Measurements from ENCODE around the gene RDX. TPM values are rescaled to one million over a fixed set of nuclear protein-coding genes. Genes with fewer than 3 reads are reported as not detected.
"Not testable (repeated sequence)": the region's sequence is repeated elsewhere in the genome, so short reads cannot be mapped to it uniquely, and the experiment has no call there.

The RDX gene
- total RNA-seq, 1 donor from 2014 or later = 128 TPM

DNA sequence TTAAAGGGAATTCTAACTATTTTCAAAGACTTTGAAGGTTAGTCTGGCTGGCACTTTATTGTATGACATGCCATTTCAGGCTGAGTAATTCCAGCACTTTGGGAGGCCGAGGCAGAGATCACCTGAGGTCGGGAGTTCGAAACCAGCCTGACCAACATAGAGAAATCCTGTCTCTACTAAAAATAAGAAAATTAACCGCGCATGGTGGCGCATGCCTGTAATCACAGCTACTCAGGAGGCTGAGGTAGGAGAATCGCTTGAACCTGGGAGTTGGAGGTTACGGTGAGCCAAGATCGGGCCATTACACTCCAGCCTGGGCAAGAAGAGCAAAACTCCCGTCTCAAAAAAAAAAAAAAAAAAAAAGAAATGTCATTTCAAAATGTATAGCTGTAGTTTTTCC is 95.6 kb downstream of the RDX start:
- peak; percentile 22 for DNase-seq (ENCODE audit: low spot score)

DNA sequence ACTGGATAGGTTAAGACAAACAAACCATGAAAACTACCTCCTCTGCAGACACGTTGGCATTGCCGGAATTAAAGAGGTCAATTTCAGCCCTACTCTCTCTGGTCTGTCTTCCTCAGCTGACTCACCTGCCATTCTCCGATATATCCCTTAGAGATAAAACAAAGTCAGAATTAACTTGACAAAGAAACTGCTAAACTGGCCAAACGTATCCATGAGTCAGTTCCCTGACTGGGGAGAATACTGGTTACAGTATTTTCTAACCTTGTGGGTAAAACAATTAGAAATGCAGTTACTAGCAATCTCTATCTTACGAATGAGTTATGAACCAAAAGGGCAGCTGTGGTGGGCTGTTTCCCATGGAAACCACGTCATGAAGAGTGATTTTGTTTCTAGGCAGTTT is 96.2 kb downstream of the RDX start:
- no peak for DNase-seq (ENCODE audit: low spot score)

DNA sequence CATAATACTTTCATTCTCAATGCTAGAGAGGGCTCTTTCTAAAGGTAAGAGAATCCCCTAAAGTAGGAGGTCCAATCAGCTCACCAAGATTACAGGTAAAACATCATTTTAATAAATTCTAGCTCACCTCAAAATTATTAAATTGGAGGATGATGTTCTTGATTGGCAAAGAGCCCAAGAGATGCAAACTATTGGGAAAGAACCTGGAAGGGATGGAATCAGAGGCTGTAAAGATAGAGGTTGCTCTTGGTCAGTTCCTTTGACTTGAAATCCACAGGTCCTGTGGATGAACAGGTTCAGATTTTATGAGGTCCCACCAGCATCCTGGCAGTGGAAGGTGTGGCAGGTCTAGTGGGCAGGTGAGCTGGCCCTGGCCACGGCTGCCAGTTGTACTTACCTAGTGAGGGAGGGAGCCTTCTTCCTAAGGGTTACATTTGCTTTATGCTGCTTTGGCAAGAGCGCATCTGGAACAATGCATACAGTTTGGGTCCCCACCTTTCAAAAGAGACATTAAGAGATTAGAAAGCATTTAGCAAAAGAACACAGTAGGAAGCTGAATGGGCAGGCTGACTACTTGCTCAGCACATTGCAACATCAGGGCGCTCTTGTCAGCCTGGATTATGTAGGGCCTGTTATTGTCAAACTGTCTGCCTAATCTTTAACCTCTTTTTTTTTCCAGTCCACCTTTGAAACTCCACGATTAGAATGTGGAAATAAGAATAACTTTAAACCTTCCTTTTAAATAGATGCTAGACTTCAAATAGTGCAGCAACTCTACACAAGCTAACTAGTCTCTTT is 97.0 kb downstream of the RDX start:
- peak; percentile 24 for DNase-seq (ENCODE audit: low spot score)

DNA sequence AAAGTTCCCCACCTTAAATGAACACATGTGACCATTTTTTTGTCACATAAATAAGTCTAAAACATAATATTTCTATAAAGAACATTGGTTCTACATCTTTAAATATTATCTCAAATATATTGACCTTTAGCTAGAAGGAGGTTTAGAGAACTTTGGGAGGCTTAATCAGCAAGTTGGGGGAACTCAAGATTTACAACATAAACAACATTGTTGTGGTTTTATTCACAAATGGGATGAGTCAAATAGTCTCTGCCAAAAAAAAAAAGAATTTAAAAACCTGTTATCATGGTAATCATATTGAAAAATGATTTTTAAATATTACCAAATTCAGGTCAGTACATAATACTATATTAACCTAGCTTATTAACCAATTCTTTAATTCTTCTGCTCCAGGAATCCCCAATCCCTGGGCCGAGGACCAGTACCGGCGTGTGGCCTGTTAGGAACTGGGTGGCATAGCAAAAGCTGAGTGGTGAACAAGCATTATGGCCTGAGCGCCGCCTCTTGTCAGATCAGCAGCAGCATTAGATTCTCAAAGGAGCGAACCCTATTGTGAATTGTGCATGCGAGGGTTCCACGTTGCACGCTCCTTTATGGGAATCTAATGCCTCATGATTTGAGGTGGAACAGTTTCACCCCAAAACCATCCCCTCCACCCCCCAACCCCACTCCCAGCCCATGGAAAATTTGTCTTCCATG is 98.2 kb downstream of the RDX start:
- peak; percentile 67 for DNase-seq (ENCODE audit: low spot score)

DNA sequence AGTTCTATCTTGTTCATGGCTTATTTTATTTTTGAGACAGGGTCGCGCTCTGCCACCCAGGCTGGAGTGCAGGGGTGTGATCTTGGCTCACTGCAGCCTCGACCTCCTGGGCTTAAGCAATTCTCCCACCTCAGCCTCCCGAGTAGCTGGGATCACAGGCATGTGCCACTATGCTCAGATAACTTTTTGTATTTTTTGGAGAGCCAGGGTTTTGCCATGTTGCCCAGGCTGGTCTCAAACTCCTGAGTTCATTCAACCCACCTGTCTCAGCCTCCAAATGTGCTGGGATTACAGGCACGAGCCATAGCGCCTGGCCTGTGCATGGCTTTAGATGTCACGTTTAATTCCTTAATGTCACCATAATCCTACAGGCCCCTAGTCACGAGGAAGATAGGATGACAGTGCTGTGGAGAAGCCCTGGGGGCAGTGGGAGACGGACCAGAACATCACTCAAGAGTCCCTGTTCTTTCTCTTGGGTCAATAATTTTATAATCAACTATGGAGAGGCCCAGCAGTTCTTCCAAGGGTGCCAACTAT is 99.5 kb downstream of the RDX start:
- DNase-seq (ENCODE audit: low spot score) = peak; percentile 53

DNA sequence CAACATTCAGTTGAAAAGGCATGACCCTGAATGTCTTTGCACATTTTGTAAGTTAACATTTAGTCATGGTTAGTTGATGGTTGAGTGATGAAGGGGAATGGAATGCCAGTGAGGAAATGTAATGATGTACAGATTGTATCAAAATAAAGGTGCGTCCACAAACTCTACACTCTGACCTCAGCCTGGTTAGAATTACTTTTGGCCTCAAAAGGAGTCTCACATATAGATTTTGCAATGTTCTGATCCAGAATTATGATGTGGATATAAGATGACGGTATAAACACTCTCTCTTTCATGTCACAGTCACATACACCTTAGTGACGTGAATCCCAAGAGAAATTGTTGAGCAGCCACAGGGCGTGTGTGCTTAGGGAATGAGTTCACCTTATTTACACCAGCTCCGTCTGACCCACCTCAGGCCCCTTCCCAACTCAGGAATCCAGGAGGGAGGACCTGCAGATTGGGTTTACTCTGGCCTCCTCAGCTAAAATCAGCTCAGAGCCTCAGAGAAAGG is 100.1 kb downstream of the RDX start:
- peak; percentile 8 for DNase-seq (ENCODE audit: low spot score)

DNA sequence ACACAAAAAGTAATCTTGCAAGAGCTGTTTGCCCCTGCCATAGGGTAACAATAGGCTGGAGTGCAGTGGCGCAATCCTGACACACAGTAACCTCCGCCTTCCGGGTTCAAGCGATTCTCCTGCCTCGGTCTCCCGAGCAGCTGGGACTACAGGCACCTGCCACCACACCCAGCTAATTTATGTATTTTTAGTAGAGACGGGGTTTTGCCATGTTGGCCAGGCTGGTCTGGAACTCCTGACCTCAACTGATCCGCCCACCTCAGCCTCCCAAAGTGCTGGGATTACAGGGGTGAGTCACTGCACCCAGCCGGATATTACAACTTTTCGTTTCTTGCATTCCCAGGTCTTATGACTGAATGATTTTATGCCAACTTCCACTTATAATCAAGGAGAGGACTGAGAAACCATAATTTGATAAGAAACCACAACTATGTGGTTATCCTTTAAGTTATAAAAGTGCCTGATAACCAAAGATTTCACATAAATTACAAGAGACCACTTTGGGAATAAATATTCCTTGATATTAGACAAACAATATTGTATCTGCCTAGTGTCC is 102.1 kb downstream of the RDX start:
- DNase-seq (ENCODE audit: low spot score) = peak; percentile 16

DNA sequence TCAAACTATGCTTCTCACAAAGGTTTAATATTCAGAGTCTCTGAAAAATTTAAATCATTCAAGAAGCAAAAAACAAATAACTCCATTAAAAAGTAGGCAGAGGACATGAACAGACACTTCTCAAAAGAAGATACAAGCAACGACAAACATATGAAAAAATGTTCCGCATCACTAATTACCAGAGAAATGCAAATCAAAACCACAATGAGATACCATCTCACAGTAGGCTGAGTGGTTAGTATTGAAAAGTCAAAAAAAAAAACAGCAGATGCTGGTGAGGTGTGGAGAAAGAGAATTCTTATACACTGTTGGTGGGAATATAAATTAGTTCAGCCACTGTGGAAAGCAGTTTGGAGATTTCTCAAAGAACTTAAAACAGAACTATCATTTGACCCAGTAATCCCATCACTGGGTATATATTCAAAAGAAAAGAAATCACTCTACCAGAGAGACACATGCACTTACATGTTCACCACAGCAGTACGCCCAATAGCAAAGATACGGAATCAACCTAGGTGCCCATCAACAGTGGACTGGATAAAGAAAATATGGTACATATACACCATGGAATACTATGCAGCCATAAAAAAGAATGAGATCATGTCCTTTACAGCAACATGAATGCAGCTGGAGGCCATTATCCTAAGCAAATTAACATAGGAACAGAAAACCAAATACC is 103.7 kb downstream of the RDX start:
- DNase-seq (ENCODE audit: low spot score) = not testable (repeated sequence)

DNA sequence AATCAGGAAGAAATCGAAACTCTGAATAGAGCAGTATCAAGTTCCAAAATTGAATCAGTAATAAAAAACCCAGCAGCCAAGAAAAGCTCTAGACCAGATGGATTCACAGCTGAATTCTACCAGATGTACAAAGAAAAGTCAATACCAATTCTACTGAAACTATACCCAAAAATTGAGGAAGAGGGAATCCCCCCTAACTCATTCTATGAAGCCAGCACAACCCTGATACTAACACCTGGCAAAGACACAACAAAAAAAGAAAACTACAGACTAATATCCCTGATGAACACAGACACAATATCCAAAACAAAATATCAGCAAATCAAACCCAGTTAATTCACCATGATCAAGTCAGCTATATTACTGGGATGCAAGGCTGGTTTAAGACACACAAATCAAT is 105.5 kb downstream of the RDX start:
- no peak for DNase-seq (ENCODE audit: low spot score)

DNA sequence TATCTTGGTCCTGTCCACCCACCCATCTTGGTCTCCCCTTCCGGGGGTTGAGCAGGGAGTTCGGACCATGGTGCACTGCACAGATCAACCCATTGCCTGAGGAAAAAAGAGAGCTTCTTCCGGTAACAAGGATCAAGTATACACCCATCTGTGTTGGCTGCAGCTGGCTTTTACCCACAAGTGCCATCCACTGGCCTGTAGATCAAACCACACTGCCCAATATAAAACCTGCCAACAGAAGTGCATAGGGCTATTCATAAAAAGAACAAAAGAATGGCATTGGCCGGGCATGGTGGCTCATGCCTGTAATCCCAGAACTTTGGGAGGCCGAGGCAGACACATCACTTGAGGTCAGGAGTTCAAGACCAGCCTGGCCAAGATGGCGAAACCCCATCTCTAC is 108.7 kb downstream of the RDX start:
- no peak for DNase-seq (ENCODE audit: low spot score)

DNA sequence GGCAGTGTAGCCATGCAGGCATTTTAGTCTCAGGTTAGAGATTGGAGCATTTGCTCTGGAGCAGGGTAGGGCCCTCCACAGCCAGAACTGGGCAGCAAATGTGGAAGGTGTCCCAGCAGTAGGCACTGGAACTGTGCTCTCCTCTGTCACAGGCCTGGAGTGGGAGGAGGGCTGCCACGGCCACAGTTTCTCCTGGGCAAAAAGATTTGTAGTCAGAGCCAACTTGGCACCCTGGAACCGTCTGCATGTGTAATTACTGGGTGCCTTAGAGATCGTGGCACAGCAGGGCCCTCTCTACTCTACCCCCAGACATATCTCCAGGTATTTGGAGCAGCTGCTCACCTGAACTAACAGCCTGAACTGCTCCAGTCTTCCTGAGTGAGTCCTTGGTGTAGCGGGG is 109.5 kb downstream of the RDX start:
- DNase-seq (ENCODE audit: low spot score) = no peak

DNA sequence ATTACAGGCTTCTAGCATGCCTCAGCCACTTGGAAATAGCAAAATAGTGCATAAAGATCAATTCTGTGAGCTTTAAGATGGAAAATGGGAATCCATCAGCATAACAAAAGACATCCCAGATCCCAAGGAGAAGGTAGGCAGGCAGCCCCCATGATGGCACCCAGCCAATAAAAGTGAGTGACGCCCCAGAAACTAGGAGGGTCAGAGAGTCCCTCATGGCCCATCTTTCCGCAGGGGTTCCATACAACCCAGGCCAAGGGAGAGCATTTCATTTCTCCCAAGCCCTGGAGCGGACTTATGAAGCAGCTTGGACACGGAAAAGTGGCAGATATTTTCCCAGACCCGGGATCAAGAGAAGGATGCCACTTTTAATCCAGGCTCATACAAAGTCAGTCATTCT is 110.0 kb downstream of the RDX start:
- DNase-seq (ENCODE audit: low spot score) = peak; percentile 65

DNA sequence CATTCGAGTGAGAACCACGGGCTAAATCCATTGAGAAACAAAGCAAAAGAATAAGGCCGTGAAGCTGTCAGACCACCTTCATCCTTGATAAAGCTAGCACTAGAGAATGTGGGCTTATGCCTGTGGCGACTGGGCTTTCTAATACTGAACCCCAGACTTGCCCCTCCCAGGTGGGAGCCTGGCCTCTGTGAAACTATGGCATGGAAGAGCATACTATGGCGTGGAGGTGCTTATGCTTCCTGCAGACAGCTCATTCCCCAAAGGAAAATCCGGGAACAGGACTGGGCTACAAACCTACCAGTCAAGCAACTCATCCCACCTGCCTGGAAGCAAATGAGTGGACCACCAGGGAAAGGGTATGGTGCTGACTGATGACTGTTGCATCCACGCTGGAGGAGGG is 110.8 kb downstream of the RDX start:
- peak; percentile 43 for DNase-seq (ENCODE audit: low spot score)

DNA sequence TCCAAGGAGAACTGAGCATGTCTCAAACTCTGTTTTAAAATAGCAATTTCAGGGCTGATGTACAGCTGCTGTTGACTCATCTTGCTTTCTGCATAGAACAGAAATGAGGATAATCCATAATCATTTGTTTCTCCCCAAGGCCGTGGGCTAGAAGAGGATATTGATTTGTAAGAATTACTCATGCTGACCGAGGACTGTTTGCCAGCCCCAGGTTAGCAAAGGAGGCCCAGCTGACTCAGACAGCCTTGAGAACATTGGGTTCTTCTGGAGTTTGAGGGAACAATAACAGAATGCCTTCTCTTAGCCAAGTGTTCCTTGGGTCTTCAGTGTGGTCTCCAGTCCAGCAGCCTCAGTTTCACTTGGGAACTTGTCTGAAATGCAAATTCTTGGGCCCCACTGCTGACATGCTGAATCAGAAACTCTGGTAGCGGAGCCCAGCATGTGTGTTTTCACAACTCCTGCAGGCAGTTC is 111.3 kb downstream of the RDX start:
- DNase-seq (ENCODE audit: low spot score) = peak; percentile 53

DNA sequence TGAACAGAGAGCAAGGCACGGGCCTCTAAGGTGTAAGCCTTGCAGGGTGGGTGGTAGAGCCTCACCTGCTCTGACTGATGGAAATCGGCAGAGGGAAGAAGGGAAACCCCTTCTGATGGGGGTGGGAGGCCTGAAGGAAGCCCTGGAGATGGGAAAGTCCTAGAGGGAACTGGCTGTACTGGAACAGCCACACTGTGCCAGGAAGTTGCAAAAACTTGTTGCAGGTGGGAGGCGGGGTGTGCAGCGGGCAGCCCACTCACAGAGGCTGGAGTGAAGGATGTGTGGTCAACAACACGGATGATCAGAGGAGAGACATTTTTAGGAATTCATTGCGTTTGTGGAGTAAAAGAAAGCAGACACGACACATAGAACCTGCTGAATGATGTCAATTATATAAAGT is 112.0 kb downstream of the RDX start:
- DNase-seq (ENCODE audit: low spot score) = no peak

DNA sequence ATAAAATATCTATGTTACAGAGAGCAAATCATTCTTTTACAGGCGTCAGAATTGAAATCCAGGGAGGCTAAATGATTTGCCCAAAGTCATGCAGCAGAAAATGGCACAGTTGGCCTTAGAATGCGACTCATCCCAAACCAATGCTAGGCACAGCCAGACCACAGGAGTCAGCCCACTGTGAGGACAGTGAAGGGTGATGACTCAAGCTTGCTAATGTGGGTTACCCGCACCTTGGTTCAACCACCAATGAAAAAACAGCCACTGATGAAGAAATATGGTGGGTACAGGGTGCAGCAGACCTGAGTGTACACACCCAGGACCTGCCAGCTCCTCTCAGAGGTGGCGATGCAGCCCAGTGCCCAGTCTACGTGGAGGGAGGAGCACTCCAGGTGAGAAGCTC is 113.5 kb downstream of the RDX start:
- no peak for DNase-seq (ENCODE audit: low spot score)

DNA sequence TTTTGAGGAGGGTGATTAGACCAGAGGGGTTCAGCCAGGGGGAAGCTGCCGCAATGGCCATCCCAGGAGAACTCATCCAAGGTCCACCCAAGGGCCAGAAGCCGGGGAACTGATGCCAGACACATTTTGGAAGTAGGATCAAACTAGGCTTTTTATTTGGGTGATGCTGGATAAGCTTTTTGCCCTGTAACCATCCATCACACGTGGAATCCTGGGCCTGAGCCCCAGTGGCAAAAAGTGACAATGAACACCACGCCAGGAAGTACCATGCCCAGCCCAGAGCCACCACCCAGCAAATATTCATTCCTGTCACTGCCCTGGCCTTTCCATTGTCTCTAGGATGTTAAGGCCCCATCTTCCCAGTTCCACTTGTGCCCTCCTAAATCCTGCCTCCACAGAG is 117.3 kb downstream of the RDX start:
- peak; percentile 72 for DNase-seq (ENCODE audit: low spot score)

DNA sequence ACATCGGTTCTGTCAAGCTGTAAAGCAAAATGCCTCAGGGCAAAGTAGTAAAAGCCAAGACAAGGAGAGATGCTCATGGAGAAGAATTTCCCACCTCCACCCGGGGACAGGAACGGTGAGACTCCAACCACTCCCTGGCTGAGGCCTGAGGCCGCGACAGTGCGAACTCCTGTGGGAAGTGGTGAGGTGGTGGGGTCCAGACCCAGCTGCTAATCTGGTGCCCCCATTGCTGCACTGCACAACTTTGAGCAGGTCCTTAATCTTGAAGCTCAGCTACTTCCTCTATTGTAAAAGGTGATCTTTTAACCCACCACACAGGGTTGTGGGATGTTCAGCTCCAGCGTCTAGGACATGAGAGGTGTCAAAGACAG is 119.3 kb downstream of the RDX start:
- DNase-seq (ENCODE audit: low spot score) = peak; percentile 67

DNA sequence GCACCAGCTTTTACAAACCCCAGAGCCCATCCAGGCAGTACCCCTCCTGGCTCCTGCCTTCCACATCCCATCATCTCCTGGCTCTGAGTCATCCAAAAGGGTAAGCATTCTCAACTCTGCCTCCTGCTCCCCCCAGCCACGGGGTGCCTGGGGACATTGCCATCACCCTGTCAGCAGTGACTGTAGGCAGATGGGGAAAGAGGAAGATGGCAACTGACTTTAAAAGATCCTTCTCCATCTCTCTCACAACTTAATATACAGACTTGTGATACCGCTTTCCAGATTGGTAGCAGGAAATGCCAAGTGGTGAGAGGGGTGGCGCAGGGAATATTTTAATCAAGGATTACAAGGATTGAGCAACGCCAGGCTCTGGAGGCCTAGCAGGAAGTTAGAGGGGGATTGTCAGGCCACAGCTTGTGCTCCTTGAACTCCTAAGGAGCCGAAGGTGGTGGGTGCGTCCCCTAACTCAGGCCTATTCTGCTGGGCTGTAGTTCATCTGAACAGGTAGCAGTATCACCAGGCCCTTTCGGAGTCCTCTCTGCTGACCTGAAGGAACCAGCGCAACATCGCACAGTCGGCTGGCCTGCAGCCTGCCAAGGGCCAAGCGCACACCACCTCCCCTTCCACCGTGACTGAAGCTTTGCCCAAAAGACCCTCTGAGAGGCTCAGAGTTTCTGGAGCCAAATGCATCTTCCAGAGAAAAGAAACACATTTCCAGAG is 119.9 kb downstream of the RDX start:
- peak; percentile 76 for DNase-seq (ENCODE audit: low spot score)

DNA sequence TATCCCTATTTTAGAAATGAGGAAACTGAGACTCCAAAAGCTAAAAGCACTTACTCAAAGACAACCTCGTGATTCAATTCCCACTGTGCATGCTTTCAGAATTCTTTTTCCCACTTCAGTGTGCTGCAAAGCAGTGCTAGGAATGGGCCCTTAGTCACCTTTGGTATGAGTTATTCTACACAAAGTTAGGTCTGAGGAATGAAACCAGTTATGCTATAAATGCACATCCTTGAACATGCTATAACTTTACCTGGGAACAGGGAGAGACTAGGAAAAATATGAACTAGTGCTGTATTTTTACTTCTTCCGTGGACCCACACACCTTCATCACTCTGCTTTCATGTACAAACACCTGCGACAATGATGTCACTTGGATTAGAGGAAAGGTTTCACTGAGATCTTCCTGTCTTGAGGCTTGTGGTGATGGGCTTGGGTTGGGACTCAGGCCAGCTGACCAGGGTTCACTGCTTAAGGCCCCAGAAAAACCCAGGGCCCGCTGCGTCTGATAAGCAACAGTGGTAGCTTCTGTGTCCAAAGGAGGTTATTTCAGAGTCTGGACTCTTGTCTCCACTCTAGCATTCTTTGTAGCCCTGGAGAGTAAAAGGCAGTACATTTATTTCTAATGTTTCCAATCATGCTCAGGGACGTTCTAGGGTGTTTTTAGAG is 121.6 kb downstream of the RDX start:
- DNase-seq (ENCODE audit: low spot score) = no peak

Measured in mesenteric fat pad (tissue), 1 donor.